Hepatocyte (in vitro differentiated cells): ENCODE data around the gene PARD3B. TPM values are rescaled to one million over a fixed set of nuclear protein-coding genes. Genes with fewer than 3 reads are reported as not detected.

ENCODE experiments used
- DNase-seq: peaks from one replicate; pipeline ENCODE4 v3.0.0-alpha.2; 2016; ENCODE audit warnings: low spot score
- H2AFZ ChIP-seq: fragments of 200-600 bp; sonication (generic); 2 replicates; pipeline ENCODE4 v1.6.0; 2016; ENCODE audit warnings: antibody characterized with exemption, mild to moderate bottlenecking
- H3K27ac ChIP-seq: fragments of 200-600 bp; sonication (generic); 2 replicates; pipeline ENCODE4 v1.5.1; 2016; ENCODE audit warnings: mild to moderate bottlenecking
- H3K27me3 ChIP-seq: fragments of 200-600 bp; sonication (generic); 2 replicates; pipeline ENCODE4 v1.6.1; 2016
- H3K36me3 ChIP-seq: fragments of 200-600 bp; sonication (generic); replicated peaks from 2 replicates; pipeline ENCODE4 v1.5.1; 2016; ENCODE audit warnings: low read depth; ENCODE audit not compliant: insufficient read depth
- H3K4me1 ChIP-seq: fragments of 200-600 bp; sonication (generic); 2 replicates; pipeline ENCODE4 v1.5.1; 2016; ENCODE audit warnings: mild to moderate bottlenecking, moderate library complexity; ENCODE audit not compliant: insufficient read depth
- H3K4me2 ChIP-seq: fragments of 200-600 bp; sonication (generic); 2 replicates; pipeline ENCODE4 v1.6.0; 2016
- H3K4me3 ChIP-seq: fragments of 200-600 bp; sonication (generic); 2 replicates; pipeline ENCODE4 v1.5.1; 2016; ENCODE audit warnings: mild to moderate bottlenecking
- H3K79me2 ChIP-seq: fragments of 200-600 bp; sonication (generic); 2 replicates; pipeline ENCODE4 v1.6.0; 2017; ENCODE audit warnings: mild to moderate bottlenecking
- H3K9me2 ChIP-seq: fragments of 200-600 bp; sonication (generic); replicated peaks from 2 replicates; pipeline ENCODE4 v1.6.0; 2017; ENCODE audit warnings: mild to moderate bottlenecking; ENCODE audit not compliant: insufficient read depth
- H3K9me3 ChIP-seq: fragments of 200-600 bp; sonication (generic); 2 replicates; pipeline ENCODE4 v1.5.1; 2016; ENCODE audit warnings: low read depth, mild to moderate bottlenecking
- H4K20me1 ChIP-seq: fragments of 200-600 bp; sonication (generic); 2 replicates; pipeline ENCODE4 v1.6.0; 2016; ENCODE audit warnings: mild to moderate bottlenecking; ENCODE audit not compliant: insufficient read depth, poor library complexity, severe bottlenecking
- CTCF ChIP-seq: fragments of 200-600 bp; sonication (generic); IDR thresholded peaks from 2 replicates; pipeline ENCODE4 v1.5.1; 2016; ENCODE audit warnings: antibody characterized with exemption, mild to moderate bottlenecking; ENCODE audit not compliant: poor library complexity
- EZH2 ChIP-seq: fragments of 200-600 bp; sonication (generic); IDR thresholded peaks from 2 replicates; pipeline ENCODE4 v1.6.1; 2016; ENCODE audit warnings: antibody characterized with exemption, mild to moderate bottlenecking, borderline replicate concordance
- EZH2phosphoT487 ChIP-seq: fragments of 200-600 bp; sonication (generic); IDR thresholded peaks from one replicate; pipeline ENCODE4 v1.6.1; 2018; ENCODE audit warnings: antibody characterized with exemption, mild to moderate bottlenecking, low read depth, moderate library complexity; ENCODE audit not compliant: unreplicated experiment, severe bottlenecking
- WGBS: methylation state at CpG from one replicate; pipeline ENCODE4 v1.1.6; 2016; ENCODE audit warnings: low lambda C conversion rate; ENCODE audit errors: missing lambda C conversion rate; 5-methylcytosine and 5-hydroxymethylcytosine counted together
- polyA plus RNA-seq: library from polyadenylated mRNA; unstranded; fragments of >200 nt; fragmentation: Nextera tagmentation; extraction: Ambion mirVana; gene quantifications from 2 replicates; pipeline ENCODE4 v1.2.1, GENCODE V29; 2016
- total RNA-seq: library from RNA; depleted of rRNA; stranded (reverse); fragments of >200 nt; gene quantifications from 2 replicates; pipeline ENCODE4 v1.2.3, GENCODE V29; 2014

The PARD3B gene
- total and polyA plus RNA-seq, 2 experiments from 2014 or later = 11.5 to 21.7 TPM

- no peak overlapping the region for H3K4me2 ChIP-seq
- TF ChIP-seq EZH2 = no peak
- no peak for TF ChIP-seq CTCF
- TF ChIP-seq EZH2phosphoT487 = no peak
- no peaks in the 10 kb centered on the region for H3K9me2 ChIP-seq
- DNase-seq = no peak
- H3K4me3 ChIP-seq = no peak overlapping the region
- no peaks in the 10 kb centered on the region for H4K20me1 ChIP-seq
- no peaks in the 10 kb centered on the region for H3K4me1 ChIP-seq
- H3K36me3 ChIP-seq = no peaks in the 10 kb centered on the region
- no peak overlapping the region for H2AFZ ChIP-seq
- no peak overlapping the region for H3K27ac ChIP-seq
- H3K27me3 ChIP-seq = no peaks in the 10 kb centered on the region
- no peaks in the 10 kb centered on the region for H3K9me3 ChIP-seq
- H3K79me2 ChIP-seq = no peaks in the 10 kb centered on the region
Observed at GRCh38 chr2:205408696-205409095, 863.4 kb downstream of the PARD3B start.

GRCh38 chr2:205409411-205409810 is 864.1 kb downstream of the PARD3B start:
- TF ChIP-seq EZH2phosphoT487 (no peak), EZH2 (no peak), CTCF (no peak)
- Histone ChIP-seq H3K9me3 (no peaks in the 10 kb centered on the region), H3K27ac (no peak overlapping the region), H3K4me1 (no peaks in the 10 kb centered on the region), H3K9me2 (no peaks in the 10 kb centered on the region), H3K27me3 (no peaks in the 10 kb centered on the region), H4K20me1 (no peaks in the 10 kb centered on the region), H3K36me3 (no peaks in the 10 kb centered on the region), H2AFZ (no peak overlapping the region), H3K4me2 (no peak overlapping the region), H3K79me2 (no peaks in the 10 kb centered on the region), H3K4me3 (no peak overlapping the region)
- 84% methylated on average over 3 of the region's 3 CpGs for WGBS
- DNase-seq = no peak

- Histone ChIP-seq H3K4me1 (no peaks in the 10 kb centered on the region), H3K36me3 (no peaks in the 10 kb centered on the region)
Observed at GRCh38 chr2:205411558-205411957, 866.3 kb downstream of the PARD3B start.

More at GRCh38 chr2:205411558-205411957, 866.3 kb downstream of the PARD3B start:
- DNase-seq = no peak
- Histone ChIP-seq H3K9me3 (no peaks in the 10 kb centered on the region), H3K9me2 (no peaks in the 10 kb centered on the region), H3K4me2 (no peak overlapping the region), H3K27me3 (no peaks in the 10 kb centered on the region), H3K79me2 (no peaks in the 10 kb centered on the region), H4K20me1 (no peaks in the 10 kb centered on the region), H3K27ac (no peak overlapping the region), H2AFZ (no peak overlapping the region), H3K4me3 (no peak overlapping the region)
- 87% methylated on average over 4 of the region's 4 CpGs for WGBS
- no peak for TF ChIP-seq CTCF
- no peak for TF ChIP-seq EZH2
- no peak for TF ChIP-seq EZH2phosphoT487
